Endothelial cell of hepatic sinusoid (primary cell): ENCODE measurements around the gene CAPZA2.

ENCODE experiments used
- in situ Hi-C: cut with HindIII; loops from 2 replicates; pipeline ENCODE4 v1.10.0; 2017; ENCODE audit warnings: low sequenced_read_pairs

Gene CAPZA2

DNA sequence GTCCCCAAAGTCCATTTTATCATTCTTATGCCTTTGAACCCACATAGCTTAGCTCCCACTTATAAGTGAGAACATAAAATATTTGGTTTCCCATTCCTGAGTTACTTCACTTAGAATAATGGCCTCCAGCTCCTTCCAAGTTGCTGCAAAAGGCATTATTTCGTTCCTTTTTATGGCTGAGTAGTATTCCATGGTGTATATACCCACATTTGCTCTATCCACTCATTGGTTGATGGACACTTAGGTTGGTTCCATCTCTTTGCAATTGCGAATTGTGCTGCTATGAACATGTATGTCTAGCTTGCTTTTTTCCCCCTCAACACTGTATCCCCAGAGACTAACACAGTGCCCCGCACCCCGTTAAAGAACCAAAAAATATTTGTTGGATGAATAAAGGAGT lies 670 bp upstream of the CAPZA2 start:
- in situ Hi-C loops: no loop called here

DNA sequence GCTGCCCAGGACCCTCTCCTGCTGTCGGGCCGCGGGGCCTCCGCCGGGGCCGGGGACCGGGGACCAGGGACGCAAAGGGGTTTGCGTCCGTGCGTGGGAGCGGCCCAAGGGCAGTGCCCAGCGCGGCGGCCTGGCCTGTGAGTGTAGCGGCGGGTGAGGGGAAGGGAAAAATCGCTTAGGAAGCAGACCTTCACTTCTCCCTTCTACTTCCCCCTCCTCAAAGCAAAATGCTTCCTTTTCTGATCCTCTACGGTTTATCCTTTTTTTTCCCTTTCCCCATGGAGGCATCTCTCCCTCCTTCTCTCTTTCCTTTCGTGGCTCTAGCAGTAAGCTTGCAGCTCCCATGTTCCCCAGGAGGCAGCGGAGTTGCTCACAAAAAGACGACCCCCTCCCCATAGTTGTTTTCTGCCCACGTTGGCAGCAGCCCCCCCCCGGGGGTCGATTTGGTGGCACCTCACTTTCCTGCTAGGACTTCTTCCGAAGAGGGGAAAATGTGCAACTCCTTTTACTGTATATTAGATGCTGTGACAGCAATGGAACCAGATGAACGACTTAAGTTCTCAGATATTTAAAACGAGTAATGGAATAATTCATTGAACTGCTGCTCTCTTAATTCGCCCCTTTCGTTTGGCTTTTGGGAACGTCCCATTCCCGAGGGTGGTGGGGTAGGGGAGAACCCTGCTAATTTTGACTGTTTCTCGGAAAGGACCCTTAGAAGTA lies 724 bp downstream of the CAPZA2 start:
- in situ Hi-C loops: no loop called here

DNA sequence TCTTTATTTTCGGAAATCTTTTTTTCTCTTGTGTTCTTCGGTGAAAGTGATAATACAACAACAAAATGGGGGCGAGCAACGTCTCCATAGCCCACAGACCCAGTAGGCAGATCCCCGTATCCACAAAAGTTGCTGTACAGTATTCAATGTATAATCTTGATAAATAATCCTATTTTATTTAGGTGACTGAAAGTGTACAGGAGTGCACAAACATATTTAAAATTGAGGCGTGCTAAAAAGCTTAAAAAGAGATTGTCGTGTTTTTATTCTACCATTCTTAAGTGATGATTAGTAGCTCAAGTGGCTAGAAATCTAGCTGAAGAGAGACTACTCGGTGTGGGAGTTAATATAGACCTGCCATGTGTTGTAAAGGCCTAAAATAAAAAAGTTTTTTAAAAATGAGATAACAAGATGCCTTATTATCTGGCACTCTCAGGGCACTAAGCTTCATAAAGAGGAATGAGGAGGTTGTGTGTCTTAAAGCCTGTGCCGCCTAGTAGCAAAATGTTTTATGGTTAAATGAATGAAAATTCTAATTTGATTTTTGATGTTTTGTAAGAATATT lies 1.6 kb downstream of the CAPZA2 start:
- in situ Hi-C loops: no loop called here

DNA sequence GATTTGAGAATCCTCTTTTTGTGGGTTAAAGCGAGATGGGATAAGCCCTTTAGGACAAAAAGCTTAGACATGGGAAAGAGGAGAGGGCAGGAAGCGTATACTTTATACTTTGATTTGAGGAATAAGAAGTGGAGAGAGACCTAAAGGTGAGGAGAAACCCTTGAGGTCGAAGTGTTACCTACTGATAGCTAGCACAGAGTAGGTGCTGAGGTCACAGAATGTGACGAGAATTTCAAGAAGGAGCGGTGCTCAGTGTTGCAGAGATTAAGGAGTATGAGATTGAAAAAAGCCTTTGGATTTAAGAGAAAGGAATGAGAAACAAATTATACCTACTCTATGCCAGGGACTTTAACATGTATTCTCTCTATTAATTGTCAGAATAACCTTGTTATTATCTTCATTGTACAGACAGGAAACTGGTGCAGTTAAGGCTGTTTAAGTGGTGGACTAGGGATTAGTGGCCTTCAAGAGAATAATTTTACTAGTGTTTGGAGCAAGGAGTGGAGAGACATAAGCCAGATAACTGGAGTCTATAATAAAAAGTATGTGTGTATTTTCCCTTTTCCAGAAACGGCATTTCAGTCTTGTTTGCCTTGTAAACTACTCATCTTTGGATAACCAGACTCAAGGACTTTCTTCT lies 8.8 kb downstream of the CAPZA2 start:
- in situ Hi-C loops: no loop called here

DNA sequence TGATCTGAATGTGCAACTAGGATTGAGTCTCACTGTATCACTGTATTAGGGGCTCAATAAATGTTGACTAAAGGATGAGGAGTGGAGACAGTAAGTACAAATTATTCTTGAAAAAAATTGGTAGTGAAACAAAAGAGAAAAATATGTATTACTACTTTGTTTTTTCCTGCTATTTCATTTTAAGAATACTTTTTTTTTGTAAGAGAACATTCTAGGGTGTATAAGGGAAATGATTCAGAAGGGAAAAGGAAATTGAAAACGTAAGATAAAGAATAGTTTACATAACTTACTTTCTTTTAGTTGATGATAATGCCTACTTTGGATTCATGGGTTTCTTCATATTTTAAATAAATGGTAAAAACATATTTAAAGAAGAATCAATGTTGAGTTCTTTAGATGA lies 9.6 kb downstream of the CAPZA2 start:
- in situ Hi-C loops: no loop called here

DNA sequence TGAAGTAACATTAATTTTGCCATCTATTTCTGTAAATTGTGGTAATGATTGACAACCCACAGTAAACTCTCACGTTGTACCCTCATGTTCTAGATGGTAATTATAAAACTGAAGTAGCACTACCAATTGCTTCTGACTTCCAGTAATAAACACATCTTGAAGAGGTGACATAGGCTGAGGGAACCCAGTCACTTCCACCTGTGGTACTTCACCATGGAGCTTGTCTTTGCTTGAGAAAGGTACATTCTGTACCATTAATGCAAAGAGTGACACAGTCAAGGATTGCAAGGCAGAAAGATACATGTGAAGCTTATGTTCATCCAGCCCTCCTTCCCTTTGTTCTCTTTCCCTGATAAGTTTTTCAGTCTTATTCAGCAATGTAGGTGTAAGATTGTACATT lies 11.2 kb downstream of the CAPZA2 start:
- in situ Hi-C loops: no loop called here

DNA sequence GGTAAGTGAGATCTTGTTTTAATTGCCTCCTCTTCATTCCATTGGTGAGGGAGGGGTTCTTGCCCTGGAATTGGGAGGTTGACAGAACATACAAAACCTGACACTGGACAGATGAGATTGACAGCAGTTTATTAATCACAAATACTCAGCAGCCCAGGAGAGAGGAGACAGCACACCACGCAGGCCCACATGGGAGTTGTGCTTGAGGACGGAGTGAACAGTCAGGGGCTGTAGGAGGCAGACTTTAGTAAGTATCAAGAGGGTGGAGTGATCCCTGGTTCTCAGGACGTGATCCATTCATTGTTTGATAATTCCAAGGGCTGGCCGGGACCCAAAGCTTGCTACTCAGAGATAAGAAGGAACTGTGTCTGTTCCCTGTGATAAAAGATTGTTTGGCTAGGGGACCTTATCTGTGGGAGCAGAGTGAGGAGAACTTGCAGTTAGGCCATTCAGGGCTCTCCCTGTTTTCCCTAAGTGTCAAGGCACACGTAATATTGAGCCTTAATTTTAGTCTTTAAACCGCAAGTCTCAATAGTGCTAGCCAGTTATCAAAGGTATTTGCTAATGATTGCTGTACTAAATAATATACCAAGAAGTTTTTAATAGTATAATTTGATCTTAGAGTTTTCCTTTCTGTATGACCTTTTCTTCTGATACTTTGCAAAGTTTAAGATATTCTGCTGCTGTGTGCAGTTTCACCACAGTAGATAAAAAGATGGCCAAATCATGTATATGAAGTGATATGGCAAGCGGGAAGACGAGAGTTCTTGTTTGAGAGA lies 14.5 kb downstream of the CAPZA2 start:
- in situ Hi-C loops: no loop called here

DNA sequence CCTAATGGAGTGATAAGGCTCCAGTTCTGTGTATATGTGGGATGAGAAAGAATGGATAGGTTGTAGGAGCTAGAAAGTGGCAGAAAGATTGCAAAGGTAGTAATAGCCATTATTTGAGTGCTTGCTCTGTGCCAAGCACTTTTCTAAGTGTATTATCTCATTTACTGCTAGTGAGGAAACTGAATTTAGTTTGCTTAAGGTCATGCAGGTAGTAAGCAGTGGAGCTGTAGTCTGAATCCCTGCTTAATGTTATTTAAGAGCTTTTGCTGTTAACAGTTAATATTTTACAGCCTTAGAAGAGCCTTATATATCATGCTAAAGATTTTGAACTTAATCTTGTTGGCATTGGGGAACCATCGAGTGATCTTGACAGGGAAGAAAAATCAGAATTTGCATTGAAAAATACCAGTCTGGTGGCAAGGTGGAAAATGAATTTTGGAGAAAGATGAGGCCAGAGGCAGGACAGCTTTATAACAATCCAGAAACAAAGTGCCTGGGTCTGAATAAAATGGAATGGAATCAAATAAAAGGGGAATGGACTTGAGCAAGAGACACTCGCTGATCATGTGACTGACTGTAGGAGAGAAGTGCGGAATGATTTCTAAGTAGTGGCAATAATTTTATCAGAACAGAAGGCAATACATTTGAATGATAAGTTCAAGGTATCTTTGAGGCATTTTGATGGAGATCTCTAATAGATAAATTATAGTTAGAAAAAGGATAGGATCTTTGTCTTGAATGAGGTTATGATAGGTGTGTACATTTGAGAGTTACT lies 15.2 kb downstream of the CAPZA2 start:
- in situ Hi-C loops: no loop called here

DNA sequence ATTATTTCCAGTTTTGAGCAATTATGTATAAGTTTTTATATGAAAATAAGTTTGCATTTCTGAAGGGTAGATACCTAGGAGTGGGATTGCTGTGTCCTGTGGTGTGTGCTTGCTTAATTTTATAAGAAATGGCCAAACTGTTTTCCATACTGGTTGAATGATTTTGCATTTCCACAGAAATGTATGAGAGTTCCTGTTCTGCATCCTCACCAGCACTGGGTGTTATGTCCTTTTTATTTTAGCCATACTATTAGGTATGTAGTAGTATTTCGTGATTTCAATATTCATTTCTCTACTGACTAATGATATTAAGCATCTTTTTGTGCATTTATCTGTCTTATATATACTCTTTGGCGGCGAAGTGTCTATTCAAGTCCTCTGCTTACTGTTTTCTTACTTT lies 22.3 kb downstream of the CAPZA2 start:
- in situ Hi-C loops: no loop called here

DNA sequence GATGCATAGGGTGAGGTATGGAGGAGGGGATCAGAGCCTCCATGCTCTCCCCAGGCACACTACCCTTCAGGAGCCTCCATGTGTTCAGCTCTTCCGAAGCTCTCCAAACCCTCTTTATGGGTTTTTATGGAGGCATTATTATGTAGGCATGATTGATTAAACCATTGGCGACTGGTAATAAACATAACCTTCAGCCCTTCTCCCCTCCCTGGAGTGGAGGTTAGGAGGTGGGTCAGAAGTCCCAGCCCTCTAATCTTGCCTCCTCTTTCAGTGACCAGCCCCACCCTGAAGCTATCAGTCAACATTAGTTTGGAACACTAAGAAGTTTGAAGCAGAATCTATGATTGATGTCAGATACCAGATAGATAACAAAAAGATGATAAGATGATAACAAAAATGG lies 23.3 kb downstream of the CAPZA2 start:
- in situ Hi-C loops: no loop called here

DNA sequence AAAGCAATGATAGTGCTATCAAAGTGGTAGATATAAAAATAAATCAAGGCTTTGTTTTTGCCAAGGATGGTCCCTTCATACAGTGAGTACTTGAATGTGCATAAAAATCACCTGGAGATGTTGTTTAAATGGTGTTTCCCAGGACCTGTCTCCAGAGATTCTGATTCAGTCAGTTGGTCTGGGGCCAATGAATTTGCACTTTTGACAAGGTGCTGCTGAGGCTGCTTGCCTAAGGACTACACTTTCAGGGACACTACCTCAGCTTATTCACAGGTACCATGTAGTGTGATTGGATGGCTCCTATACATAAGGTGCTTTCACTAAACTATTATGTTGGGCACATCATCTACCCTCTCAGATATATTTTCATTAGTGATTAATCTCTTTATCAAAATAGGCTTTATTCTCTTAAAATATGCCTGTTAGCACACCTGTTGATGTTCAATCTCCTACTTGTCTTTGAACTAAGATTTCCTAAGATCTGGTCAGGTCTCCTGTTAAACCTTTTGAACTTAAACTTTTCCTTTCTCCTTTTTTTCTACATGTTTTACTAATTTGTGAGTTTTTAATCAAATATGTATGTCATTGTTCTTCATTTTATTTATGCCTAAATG lies 24.3 kb downstream of the CAPZA2 start:
- in situ Hi-C loops: no loop called here

DNA sequence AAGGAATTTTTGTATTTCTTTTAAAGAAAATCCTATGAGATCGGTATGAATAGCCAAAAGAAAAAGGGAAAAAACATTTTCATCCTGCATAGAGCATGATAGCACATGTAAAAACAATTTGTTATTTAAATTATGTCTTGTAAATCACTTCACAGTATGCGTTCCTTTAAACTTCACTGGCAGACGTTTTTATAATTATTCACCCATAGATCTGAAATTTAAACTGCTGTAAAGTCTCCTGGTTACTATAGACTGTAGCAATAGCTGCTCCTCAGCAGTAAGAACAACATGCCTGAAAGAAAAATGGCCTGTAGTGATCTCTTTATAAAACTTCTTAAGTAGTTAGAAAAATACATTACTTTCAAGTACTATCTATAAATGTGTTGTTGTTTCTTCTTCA lies 26.5 kb downstream of the CAPZA2 start:
- in situ Hi-C loops: no loop called here

DNA sequence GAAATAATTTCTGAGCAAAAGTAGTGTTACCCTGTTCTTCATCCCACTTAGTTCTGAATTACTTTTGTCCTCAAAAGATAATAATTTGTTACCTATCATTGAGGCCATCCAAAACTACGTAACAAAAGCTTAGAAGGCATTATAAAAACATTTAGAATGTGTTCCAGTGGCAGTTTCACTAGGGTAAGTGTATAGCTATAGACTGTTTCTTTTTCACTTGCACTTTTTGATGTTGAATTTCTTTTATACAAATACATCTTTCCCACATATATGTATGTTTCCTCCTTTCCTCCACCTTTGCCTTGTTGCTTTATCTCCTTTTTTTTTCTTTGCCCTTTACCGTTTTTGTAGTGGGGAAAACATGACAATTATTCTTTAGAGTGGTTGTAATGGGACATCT lies 33.5 kb downstream of the CAPZA2 start:
- in situ Hi-C loops: no loop called here

DNA sequence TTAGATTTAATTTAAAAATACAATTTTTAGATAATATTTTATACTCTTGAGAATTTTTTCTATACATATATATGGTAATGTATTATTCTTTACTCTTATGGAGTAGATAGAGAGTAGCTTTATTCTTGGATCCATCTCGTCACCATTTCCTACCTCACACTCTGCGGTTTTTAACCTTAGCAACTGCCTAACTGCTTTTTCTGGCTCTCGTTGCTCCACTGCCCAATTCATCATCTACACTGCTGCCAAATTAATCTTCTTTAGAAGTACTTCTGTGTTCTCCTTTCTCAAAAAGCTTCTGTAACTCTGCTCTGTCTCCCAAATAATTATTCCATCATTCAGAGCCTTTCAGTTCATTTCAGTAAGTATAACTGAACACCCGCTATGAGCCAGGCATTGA lies 35.3 kb downstream of the CAPZA2 start:
- in situ Hi-C loops: no loop called here

DNA sequence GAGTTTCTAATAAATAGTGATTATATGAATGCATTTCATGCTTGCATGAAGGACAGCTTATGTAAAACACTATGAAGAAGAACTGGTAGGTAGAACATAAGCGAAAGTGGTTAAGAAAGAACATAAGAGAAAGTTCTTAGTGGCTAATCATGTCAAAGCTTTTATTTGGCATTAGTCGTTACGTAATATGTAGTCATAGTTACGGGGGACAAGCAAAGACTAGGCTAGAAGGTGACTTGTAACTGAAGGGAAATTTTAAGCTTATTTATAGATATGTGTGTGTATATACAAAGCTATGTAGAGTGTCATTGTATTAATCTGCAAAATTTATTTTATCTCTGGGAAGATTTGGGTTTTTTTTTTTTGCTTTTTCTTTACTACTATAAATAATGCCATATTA lies 36.9 kb downstream of the CAPZA2 start:
- in situ Hi-C loops: no loop called here

DNA sequence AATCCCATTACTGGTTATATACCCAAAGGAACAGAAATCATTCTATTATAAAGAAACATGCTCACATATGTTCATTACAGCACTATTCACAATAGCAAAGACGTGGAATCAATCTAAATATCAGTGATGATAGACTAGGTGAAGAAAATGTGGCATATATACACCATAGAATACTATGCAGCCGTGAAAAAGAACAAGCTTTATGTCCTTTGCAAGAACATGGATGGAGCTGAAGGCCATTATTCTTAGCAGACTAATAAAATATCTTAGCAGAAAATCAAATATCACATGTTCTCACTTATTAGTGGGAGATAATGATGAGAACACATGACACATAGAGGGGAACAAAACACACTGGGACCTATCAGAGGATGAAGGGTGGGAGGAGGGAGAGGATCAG lies 38.8 kb downstream of the CAPZA2 start:
- in situ Hi-C loops: no loop called here

DNA sequence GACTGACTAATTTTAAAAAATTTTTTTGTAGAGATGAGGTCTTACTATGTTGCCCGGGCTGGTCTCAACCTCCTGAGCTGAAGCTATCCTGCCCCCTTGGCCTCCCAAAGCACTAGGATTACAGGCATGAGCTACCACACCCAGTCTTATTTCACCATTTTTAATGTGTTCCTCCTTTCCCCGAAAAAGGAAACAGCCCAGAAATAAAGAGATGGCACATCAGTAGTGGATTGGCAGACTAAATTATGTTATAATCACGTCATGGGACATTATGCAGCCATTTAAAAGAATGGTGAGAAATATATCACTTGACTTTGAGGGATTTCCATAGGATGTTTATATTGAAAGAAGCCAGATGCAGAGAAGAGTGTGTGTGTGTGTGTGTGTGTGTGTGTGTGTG lies 40.5 kb downstream of the CAPZA2 start:
- in situ Hi-C loops: no loop called here

DNA sequence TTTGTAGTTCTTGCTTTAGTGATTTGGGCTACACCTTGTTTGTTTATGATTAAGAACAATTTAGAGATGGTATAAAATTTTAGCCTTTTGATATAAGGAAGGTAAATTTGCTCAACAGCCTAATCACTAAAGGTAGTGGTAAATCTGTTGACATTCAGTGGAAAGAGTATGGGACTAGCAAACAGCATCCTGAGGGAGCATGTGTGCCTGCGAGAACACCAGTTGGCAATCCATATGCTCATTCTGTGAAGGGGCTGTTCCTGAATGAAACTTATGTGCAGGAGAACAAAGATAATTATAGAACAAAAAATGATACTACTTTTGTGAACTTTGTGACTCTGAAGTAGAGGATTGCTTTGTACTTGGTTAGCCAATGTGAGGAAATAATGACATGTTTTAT lies 44.0 kb downstream of the CAPZA2 start:
- in situ Hi-C loops: no loop called here

DNA sequence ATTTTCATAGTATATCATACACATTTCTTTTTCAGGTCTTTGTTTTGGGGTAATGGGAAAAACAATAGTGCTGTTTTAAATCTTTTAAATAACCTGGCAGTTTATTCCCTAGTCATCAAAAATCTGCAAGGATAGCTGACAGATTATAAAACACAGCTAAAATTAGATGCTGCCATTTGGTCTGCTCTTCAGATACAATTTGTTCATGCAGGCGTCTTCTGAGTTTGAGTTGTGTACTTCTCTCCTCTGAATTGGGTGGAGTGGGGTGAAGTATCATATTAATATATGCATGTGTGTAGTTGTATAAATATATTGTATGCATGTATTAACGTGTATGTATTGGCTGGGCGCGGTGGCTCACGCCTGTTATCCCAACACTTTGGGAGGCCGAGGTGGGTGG lies 48.0 kb downstream of the CAPZA2 start:
- in situ Hi-C loops: loop anchor here (10.0 kb wide), 1 partner anchor 394 kb away; no protein-coding TSS in a partner anchor

DNA sequence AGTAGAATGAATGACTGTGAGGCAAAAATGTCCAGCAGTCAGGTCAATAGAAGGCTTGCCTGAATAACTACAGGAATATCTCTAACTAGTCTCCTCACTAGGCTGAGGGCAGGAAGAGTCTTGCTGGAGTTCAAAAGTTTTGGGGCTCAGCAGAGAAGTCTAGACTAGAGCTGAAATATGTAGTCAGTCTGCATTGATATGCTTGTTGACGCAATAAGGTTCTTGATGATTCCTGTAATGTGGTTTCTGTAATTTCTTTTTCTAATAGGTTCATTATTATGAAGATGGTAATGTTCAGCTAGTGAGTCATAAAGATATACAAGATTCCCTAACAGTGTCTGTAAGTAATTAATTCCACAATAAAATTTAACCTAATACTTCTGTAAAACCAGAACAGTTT lies 49.4 kb downstream of the CAPZA2 start:
- in situ Hi-C loops: loop anchor here (10.0 kb wide), 1 partner anchor 393 kb away; no protein-coding TSS in a partner anchor
